Measurements from ENCODE around the gene WBP1L.
"Not testable (repeated sequence)": the region's sequence is repeated elsewhere in the genome, so short reads cannot be mapped to it uniquely, and the experiment has no call there.

Gene WBP1L

DNA sequence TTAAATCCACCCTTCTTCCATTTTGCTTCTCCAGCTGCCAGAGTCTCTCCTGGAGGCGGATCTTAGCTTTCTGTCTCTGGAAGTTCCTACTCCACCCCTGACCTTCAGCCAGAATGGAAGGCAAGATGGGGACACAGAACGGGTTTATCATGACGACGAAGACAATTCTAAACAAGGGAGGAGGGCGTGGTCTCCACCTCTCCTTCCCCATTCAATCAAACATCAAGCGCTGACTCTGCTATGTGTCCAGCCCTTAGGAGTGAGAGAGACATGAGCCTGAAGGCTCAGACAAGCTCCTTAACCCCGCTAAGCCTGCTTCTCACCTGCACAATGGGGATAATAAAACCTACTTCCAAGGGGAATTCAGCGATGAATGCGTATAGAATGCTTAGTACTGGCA lies 90.4 kb downstream of the WBP1L start:
- TF ChIP-seq, protein P1, sequence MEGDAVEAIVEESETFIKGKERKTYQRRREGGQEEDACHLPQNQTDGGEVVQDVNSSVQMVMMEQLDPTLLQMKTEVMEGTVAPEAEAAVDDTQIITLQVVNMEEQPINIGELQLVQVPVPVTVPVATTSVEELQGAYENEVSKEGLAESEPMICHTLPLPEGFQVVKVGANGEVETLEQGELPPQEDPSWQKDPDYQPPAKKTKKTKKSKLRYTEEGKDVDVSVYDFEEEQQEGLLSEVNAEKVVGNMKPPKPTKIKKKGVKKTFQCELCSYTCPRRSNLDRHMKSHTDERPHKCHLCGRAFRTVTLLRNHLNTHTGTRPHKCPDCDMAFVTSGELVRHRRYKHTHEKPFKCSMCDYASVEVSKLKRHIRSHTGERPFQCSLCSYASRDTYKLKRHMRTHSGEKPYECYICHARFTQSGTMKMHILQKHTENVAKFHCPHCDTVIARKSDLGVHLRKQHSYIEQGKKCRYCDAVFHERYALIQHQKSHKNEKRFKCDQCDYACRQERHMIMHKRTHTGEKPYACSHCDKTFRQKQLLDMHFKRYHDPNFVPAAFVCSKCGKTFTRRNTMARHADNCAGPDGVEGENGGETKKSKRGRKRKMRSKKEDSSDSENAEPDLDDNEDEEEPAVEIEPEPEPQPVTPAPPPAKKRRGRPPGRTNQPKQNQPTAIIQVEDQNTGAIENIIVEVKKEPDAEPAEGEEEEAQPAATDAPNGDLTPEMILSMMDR (conservative IDR thresholded peaks at IDR 0.05; ENCODE audit: control insufficient read depth, insufficient read depth, low read depth, low read length), result no peak
- H3K4me3 ChIP-seq (ENCODE audit: control insufficient read depth, low read depth, low read length), result no peak overlapping the region
- DNase-seq (ENCODE audit: low read depth), result no peak

DNA sequence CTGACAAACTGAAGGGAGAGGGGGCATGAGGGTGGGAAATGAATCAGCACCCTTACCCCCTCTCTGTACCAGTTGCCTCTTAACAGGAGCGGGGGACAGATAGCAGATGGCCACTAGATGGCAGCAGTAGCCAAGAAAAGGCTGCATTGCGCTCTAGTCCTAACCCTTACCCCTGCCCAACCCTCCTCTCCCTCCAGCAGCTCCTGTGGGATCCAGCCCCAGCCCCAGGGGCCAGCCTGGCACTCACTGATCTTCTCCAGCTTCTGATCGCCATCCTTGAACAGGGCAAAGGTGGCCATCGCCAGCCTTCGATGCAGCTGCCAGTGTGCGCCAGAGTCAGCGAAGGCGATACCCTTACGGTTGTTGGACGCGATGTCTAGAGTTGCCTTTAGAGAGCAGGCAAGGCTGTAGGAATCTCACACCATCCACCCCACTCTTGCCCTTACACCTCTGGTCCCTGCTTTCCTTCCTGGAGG lies 91.3 kb downstream of the WBP1L start:
- peak; percentile 77 for DNase-seq (ENCODE audit: low read depth)
- H3K4me3 ChIP-seq (ENCODE audit: control insufficient read depth, low read depth, low read length), result no peak overlapping the region
- TF ChIP-seq, protein P1 (conservative IDR thresholded peaks at IDR 0.05; ENCODE audit: control insufficient read depth, insufficient read depth, low read depth, low read length), result peak; percentile 88

DNA sequence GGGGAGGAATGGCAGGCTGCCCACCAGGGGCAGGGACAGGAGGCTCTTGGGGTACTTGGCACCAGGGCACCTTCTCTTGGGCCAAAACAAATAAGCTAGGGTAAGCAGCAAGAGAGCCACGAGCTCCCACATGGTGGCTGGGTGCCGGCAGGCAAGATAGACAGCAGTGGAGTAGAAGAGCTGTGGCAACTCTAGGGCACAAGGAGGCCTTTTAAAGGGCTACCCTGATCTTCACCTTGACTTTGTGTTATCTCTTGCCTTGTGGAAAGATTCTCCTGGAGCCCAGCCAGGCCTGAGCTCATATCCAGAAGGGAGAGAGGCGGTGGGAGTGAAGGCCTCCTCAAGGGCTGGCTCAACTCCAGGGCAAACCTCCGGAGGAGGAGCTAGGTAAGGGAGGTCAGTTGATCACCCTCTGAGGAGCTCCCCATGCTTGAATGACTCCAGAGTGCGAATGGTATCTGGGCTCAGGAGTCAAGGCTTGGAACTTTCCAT lies 93.5 kb downstream of the WBP1L start, which contains the start of gene CYP17A1:
Gene CYP17A1, minus strand, starts transcription at position 184 of the 492 bp plus-strand sequence. Its CDS starts 52 bp downstream, at position 132.
- no peak within 1 kb of the TSS for H3K4me3 ChIP-seq (ENCODE audit: control insufficient read depth, low read depth, low read length)
- peak; percentile 21 for DNase-seq (ENCODE audit: low read depth)
- TF ChIP-seq, protein P1 (conservative IDR thresholded peaks at IDR 0.05; ENCODE audit: control insufficient read depth, insufficient read depth, low read depth, low read length), result no peak

DNA sequence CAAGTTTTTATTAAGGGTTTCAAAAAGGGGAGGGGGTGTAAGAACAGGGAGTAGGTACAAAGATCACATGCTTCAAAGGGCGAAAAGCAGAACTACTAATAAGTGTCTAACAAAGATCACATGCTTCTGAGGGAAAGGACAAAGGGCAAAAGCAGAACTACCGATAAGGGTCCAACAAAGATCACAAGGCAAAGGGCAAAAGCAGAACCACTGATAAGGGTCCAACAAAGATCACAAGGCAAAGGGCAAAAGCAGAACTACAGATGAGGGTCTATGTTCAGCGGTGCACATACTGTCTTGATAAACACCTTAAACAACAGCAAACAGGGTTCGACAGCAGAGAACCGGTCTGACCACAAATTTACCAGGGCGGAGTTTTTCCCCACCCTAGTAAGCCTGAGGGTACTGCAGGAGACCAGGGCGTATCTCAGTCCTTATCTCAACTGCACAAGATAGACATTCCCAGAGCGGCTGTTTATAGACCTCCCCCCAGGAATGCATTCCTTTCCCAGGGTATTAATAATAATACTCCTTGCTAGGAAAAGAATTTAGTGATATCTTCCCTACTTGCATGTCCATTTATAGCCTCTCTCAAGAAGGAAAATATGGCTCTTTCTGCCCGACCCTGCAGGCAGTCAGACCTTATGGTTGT lies 94.7 kb downstream of the WBP1L start:
- H3K4me3 ChIP-seq (ENCODE audit: control insufficient read depth, low read depth, low read length); DNase-seq (ENCODE audit: low read depth): not testable (repeated sequence)

DNA sequence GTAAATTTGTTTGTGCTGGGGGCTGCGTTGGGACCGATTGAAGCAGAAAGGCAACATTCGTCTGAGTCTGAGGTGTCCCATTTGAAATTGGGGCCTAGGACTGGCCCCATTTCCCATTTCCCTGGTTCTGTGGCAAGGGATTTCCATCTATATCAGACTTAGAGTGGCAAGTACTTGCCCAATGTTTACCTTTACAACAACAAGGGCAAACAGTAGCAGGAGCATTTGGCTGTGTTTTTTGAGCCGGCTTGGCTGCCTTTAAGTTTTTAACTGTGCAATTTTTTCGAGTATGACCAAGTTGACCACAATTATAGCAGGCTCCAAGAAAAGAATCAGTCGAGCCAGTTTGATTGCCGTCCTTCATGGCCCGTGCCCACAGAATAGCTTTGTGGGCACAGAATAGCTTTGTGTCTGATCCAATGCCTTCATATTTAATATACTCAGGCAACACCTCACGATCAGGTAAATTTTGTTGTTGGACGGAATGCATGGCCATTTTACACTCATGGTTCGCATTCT lies 98.1 kb downstream of the WBP1L start:
- DNase-seq (ENCODE audit: low read depth), result no peak
- no peak overlapping the region for H3K4me3 ChIP-seq (ENCODE audit: control insufficient read depth, low read depth, low read length)
- TF ChIP-seq, protein P1 (conservative IDR thresholded peaks at IDR 0.05; ENCODE audit: control insufficient read depth, insufficient read depth, low read depth, low read length), result no peak

DNA sequence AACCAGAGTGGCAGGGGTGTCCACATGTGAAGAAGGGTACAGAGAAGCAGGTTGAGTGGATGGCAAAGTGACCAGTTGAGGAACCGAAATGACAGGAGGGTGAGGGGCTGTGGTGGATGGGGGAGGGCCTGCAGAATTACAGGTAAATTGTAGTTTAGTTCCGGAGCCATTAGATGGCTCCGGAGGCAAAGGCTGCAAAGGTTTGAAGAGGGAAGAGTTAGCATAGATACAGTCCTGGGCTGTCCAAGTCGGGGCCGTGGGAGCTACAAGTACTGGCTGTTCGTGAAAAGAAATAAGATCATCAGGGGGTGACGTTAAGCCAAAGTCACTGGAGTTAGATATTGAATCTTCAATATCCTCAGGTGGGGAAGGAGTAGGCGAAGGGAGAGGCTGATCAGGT lies 99.4 kb downstream of the WBP1L start:
- not testable (repeated sequence) for DNase-seq (ENCODE audit: low read depth); H3K4me3 ChIP-seq (ENCODE audit: control insufficient read depth, low read depth, low read length)

DNA sequence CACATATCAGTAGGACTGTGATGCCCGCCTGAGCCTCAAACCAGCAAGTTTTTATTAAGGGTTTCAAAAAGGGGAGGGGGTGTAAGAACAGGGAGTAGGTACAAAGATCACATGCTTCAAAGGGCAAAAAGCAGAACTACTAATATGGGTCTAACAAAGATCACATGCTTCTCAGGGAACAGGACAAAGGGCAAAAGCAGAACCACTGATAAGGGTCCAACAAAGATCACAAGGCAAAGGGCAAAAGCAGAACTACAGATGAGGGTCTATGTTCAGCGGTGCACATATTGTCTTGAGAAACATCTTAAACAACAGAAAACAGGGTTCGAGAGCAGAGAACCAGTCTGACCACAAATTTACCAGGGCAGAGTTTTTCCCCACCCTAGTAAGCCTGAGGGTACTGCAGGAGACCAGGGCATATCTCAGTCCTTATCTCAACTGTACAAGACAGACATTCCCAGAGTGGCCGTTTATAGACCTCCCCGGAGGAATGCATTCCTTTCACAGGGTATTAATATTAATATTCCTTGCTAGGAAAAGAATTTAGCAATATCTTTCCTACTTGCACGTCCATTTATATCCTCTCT lies 100.5 kb downstream of the WBP1L start:
- not testable (repeated sequence) for H3K4me3 ChIP-seq (ENCODE audit: control insufficient read depth, low read depth, low read length)

DNA sequence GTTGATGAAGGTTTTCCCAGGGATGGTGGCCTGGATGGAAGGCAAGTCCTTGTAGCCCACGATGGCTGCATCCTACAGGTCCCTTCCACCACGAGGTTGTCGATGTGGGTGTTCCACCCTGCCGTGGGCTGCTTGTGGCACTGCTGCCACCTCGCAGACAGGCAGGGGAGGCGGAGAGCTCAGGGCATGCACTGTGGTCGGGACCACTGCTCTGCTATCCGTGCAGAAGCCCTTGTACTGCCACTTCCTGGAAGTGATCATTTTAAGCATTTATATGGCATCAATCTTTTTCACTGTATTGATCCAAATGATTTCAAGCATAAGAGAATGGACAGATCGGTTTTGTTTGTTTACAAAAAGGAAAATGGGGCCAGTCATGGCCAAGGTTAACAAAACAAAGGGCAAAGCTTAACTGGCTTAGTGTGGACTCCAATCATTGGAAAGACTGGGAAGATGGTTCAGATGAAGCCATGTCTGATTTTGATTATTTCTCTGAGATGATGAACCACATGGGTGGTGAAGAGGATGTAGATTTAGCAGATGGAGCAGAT lies 101.7 kb downstream of the WBP1L start:
- no peak overlapping the region for H3K4me3 ChIP-seq (ENCODE audit: control insufficient read depth, low read depth, low read length)
- DNase-seq (ENCODE audit: low read depth), result no peak
- TF ChIP-seq, protein P1 (conservative IDR thresholded peaks at IDR 0.05; ENCODE audit: control insufficient read depth, insufficient read depth, low read depth, low read length), result no peak

More for the DNA sequence above, 100.5 kb downstream of the WBP1L start:
- DNase-seq (ENCODE audit: low read depth), result not testable (repeated sequence)
